ENCODE measurements around the gene ACE. TPM values are rescaled to one million over a fixed set of nuclear protein-coding genes. Genes with fewer than 3 reads are reported as not detected.

The ACE gene
- polyA plus RNA-seq, 1 donor (not counting 4 experiments of a cell fraction or from before 2014, with no cell fraction given): 0.07 TPM

- Histone ChIP-seq H3K27ac (ENCODE audit: control insufficient read depth, insufficient read depth, low read length) (no peak overlapping the region), H3K9me3 (ENCODE audit: control insufficient read depth, low read depth, low read length) (no peaks in the 10 kb centered on the region), H2AFZ (ENCODE audit: control insufficient read depth, low read length) (no peak overlapping the region), H3K79me2 (ENCODE audit: control insufficient read depth, insufficient read depth, low read length) (no peaks in the 10 kb centered on the region), H3K27me3 (ENCODE audit: control insufficient read depth, extremely low read depth, insufficient read depth, low read length) (peaks cover 24% of the 10 kb centered on the region), H4K20me1 (ENCODE audit: control insufficient read depth, extremely low read depth, insufficient read depth, low read length) (no peaks in the 10 kb centered on the region), H3K4me3 (ENCODE audit: control insufficient read depth in 2 of 3, extremely low read depth in 1 of 3, insufficient read depth in 2 of 3, low read depth in 1 of 3, low read length in 3 of 3) (no peak overlapping the region), H3K4me2 (ENCODE audit: control insufficient read depth, extremely low read depth, insufficient read depth, low read depth, low read length) (no peak overlapping the region), H3K36me3 (ENCODE audit: control insufficient read depth in 2 of 2, extremely low read depth in 1 of 2, insufficient read depth in 2 of 2, low read length in 2 of 2) (no peaks in the 10 kb centered on the region), H3K9ac (ENCODE audit: control insufficient read depth, extremely low read depth, insufficient read depth, low read length) (no peak overlapping the region), H3K4me1 (ENCODE audit: control insufficient read depth, extremely low read depth, insufficient read depth, low read length) (no peaks in the 10 kb centered on the region), H3K9me1 (ENCODE audit: control insufficient read depth, extremely low read depth, insufficient read depth, low read length) (no peaks in the 10 kb centered on the region)
- FAIRE-seq: no peak
- no peak for DNase-seq (ENCODE audit: low read depth, low spot score)
- dilution Hi-C loops (cut with MboI; ENCODE audit: extremely low pct_ligation_motif_present, low sequenced_read_pairs): no loop called here
- no peak for TF ChIP-seq EZH2 (IDR thresholded peaks at IDR 0.05; ENCODE audit: low read length)
- no peak for TF ChIP-seq CTCF (optimal IDR thresholded peaks at IDR 0.05 in 1 of 3, IDR thresholded peaks at IDR 0.05 in 1 of 3, conservative IDR thresholded peaks at IDR 0.05 in 1 of 3; ENCODE audit: extremely low read depth in 1 of 3, insufficient read depth in 2 of 3, low read length in 3 of 3)
These were observed 57.3 kb downstream of the ACE start for GRCh38 chr17:63534078-63534570.

- H3K4me1 ChIP-seq (ENCODE audit: control insufficient read depth, extremely low read depth, insufficient read depth, low read length): no peaks in the 10 kb centered on the region
- no peak overlapping the region for H3K9ac ChIP-seq (ENCODE audit: control insufficient read depth, extremely low read depth, insufficient read depth, low read length)
- FAIRE-seq: no peak
- TF ChIP-seq CTCF (optimal IDR thresholded peaks at IDR 0.05 in 1 of 3, IDR thresholded peaks at IDR 0.05 in 1 of 3, conservative IDR thresholded peaks at IDR 0.05 in 1 of 3; ENCODE audit: extremely low read depth in 1 of 3, insufficient read depth in 2 of 3, low read length in 3 of 3): no peak
- TF ChIP-seq EZH2 (IDR thresholded peaks at IDR 0.05; ENCODE audit: low read length): no peak
- no peaks in the 10 kb centered on the region for H3K36me3 ChIP-seq (ENCODE audit: control insufficient read depth in 2 of 2, extremely low read depth in 1 of 2, insufficient read depth in 2 of 2, low read length in 2 of 2)
- H2AFZ ChIP-seq (ENCODE audit: control insufficient read depth, low read length): no peak overlapping the region
- no peak for DNase-seq (ENCODE audit: low read depth, low spot score)
- H4K20me1 ChIP-seq (ENCODE audit: control insufficient read depth, extremely low read depth, insufficient read depth, low read length): no peaks in the 10 kb centered on the region
- no peak overlapping the region for H3K4me3 ChIP-seq (ENCODE audit: control insufficient read depth in 2 of 3, extremely low read depth in 1 of 3, insufficient read depth in 2 of 3, low read depth in 1 of 3, low read length in 3 of 3)
- no peaks in the 10 kb centered on the region for H3K9me3 ChIP-seq (ENCODE audit: control insufficient read depth, low read depth, low read length)
- dilution Hi-C loops (cut with MboI; ENCODE audit: extremely low pct_ligation_motif_present, low sequenced_read_pairs): no loop called here
- no peak overlapping the region for H3K4me2 ChIP-seq (ENCODE audit: control insufficient read depth, extremely low read depth, insufficient read depth, low read depth, low read length)
- H3K27me3 ChIP-seq (ENCODE audit: control insufficient read depth, extremely low read depth, insufficient read depth, low read length): peaks cover 32% of the 10 kb centered on the region
- no peak overlapping the region for H3K27ac ChIP-seq (ENCODE audit: control insufficient read depth, insufficient read depth, low read length)
- H3K79me2 ChIP-seq (ENCODE audit: control insufficient read depth, insufficient read depth, low read length): no peaks in the 10 kb centered on the region
- no peaks in the 10 kb centered on the region for H3K9me1 ChIP-seq (ENCODE audit: control insufficient read depth, extremely low read depth, insufficient read depth, low read length)
These were observed 58.1 kb downstream of the ACE start for GRCh38 chr17:63534816-63535455.
